ENCODE results near the gene GUCD1.
"Not testable (repeated sequence)": the region's sequence is repeated elsewhere in the genome, so short reads cannot be mapped to it uniquely, and the experiment has no call there.

DNA sequence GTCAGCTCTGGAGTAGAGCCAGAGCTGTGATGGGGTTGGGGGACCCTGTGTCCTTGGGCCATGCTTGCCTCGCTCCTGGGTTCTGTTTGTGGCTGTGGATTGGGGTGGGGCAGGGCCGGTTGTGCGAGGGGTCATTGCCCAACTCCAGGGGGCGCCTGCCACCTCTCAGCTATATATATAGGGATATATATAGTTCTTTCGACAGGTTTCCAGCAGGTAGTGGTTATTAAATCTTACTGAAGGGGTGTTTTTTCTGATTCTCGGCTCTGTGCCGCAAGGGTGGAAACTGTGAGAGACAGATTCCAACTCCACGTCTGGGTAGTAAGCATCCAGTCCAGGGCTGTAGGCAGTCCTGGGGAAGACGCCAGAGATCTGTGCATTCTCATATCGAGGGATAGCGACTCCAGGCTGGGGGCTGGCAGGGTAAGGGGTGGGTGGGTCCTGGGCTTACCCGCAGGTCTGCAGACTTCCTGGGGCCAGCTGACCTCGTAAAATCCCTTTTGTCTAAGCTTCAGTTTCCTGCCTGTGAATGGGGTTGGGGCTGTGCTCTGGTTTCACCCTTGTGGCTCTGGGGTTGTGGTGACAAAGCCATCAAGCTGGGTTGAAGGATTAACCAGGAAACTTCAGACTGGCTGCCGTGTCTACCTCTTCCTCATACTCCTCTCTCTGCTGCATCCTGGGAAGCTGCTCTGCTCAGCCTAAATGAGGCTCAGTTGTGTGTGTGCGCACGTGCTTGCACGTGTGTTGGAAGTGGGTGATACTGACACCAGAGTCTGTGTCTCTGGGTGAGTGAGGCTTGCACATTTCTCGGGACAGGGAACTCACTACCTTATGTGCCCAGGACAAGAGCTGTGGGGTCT is 49.1 kb upstream of the GUCD1 start:
- TF ChIP-seq POLR2AphosphoS5 (IDR thresholded peaks at IDR 0.05; ENCODE audit: low read depth, low read length); TAF1 (IDR thresholded peaks at IDR 0.05; ENCODE audit: borderline replicate concordance, low read depth, low read length): not testable (repeated sequence)
